Spinal cord (tissue), 10 donors: ENCODE data around the gene NEURL1. TPM values are rescaled to one million over a fixed set of nuclear protein-coding genes. Genes with fewer than 3 reads are reported as not detected.

Experiments
- DNase-seq, 6 donors: peaks; one replicate each; pipeline versions ENCODE4 v3.0.0 to v3.0.0-alpha.2; 2013 to 2015; ENCODE audit warnings: low spot score in 6 of 6, low read depth in 4 of 6
- H3K27ac ChIP-seq: one replicate; pipeline ENCODE4 v1.5.1; 2013; ENCODE audit warnings: low read depth, low read length, control low read depth
- H3K27me3 ChIP-seq: one replicate; pipeline ENCODE4 v1.6.1; 2013; ENCODE audit warnings: low read length; ENCODE audit not compliant: control insufficient read depth, insufficient read depth
- H3K36me3 ChIP-seq: one replicate; pipeline ENCODE4 v1.6.1; 2013; ENCODE audit warnings: low read length; ENCODE audit not compliant: control insufficient read depth, insufficient read depth
- H3K4me1 ChIP-seq: one replicate; pipeline ENCODE4 v1.6.1; 2013; ENCODE audit warnings: low read length; ENCODE audit not compliant: control insufficient read depth, insufficient read depth
- H3K4me3 ChIP-seq: one replicate; pipeline ENCODE4 v1.5.1; 2013; ENCODE audit warnings: low read depth, low read length, control low read depth
- H3K9me3 ChIP-seq: one replicate; pipeline ENCODE4 v1.6.1; 2013; ENCODE audit warnings: low read length; ENCODE audit not compliant: control insufficient read depth, insufficient read depth
- WGBS: methylation state at CpG from one replicate; pipeline ENCODE4 v1.1.5; 2013; ENCODE audit warnings: missing lambda C conversion rate; ENCODE audit not compliant: insufficient coverage; 5-methylcytosine and 5-hydroxymethylcytosine counted together
- polyA plus RNA-seq, 2 donors: library from polyadenylated mRNA; unstranded; fragments of 120-200 nt; gene quantifications; one replicate each; pipeline ENCODE4 v1.2.1, GENCODE V29; 2013; ENCODE audit not compliant: insufficient read length in 2 of 2
- total RNA-seq, 2 donors: library from RNA; depleted of rRNA in 1 of 2; stranded (reverse); fragments of 120-200 nt in 1 of 2; fragments of >200 nt in 1 of 2; gene quantifications; one replicate each; pipeline versions ENCODE4 v1.2.3 to v1.2.4, GENCODE V29; 2013 to 2014
- donor health status: healthy.

The NEURL1 gene
- total and polyA plus RNA-seq, 4 donors = 7.3 to 34.8 (median 18.2) TPM

- Histone ChIP-seq H3K4me3 (no peak overlapping the region), H3K27me3 (no peaks in the 10 kb centered on the region), H3K27ac (no peak overlapping the region), H3K4me1 (peaks cover 17% of the 10 kb centered on the region), H3K9me3 (no peaks in the 10 kb centered on the region), H3K36me3 (no peaks in the 10 kb centered on the region)
- WGBS = 87% methylated on average over 11 of the region's 12 CpGs
- DNase-seq = no peak
These were observed 55.3 kb downstream of the NEURL1 start for GRCh38 chr10:103548581-103549348.

GRCh38 chr10:103549349-103549685, 55.8 kb downstream of the NEURL1 start:
- Histone ChIP-seq H3K4me1 (peaks cover 19% of the 10 kb centered on the region), H3K4me3 (no peak overlapping the region), H3K9me3 (no peaks in the 10 kb centered on the region), H3K27ac (no peak overlapping the region), H3K27me3 (no peaks in the 10 kb centered on the region), H3K36me3 (no peaks in the 10 kb centered on the region)
- WGBS = 93% methylated on average over 1 of the region's 3 CpGs
- no peak for DNase-seq

- 100% methylated on average over 1 of the region's 1 CpG for WGBS
- H3K4me1 ChIP-seq = peaks cover 17% of the 10 kb centered on the region
- H3K9me3 ChIP-seq = no peaks in the 10 kb centered on the region
- H3K4me3 ChIP-seq = no peak overlapping the region
- no peaks in the 10 kb centered on the region for H3K27me3 ChIP-seq
- no peaks in the 10 kb centered on the region for H3K36me3 ChIP-seq
- H3K27ac ChIP-seq = no peak overlapping the region
- DNase-seq = no peak
These were observed 56.7 kb downstream of the NEURL1 start for GRCh38 chr10:103550229-103550628.

GRCh38 chr10:103551619-103552602, 58.4 kb downstream of the NEURL1 start:
- Histone ChIP-seq H3K9me3 (no peaks in the 10 kb centered on the region), H3K27me3 (no peaks in the 10 kb centered on the region), H3K4me1 (peaks cover 33% of the 10 kb centered on the region), H3K27ac (no peak overlapping the region), H3K36me3 (no peaks in the 10 kb centered on the region), H3K4me3 (no peak overlapping the region)
- no peak for DNase-seq
- 63% methylated on average over 7 of the region's 10 CpGs for WGBS

- H3K4me1 ChIP-seq = peaks cover 27% of the 10 kb centered on the region
- H3K27ac ChIP-seq = no peak overlapping the region
- DNase-seq = no peak
- 89% methylated on average over 19 of the region's 20 CpGs for WGBS
- no peaks in the 10 kb centered on the region for H3K9me3 ChIP-seq
- no peak overlapping the region for H3K4me3 ChIP-seq
- no peaks in the 10 kb centered on the region for H3K27me3 ChIP-seq
- no peaks in the 10 kb centered on the region for H3K36me3 ChIP-seq
These were observed 59.6 kb downstream of the NEURL1 start for GRCh38 chr10:103552856-103553742.

GRCh38 chr10:103553743-103554487, 60.4 kb downstream of the NEURL1 start:
- Histone ChIP-seq H3K27ac (no peak overlapping the region), H3K36me3 (no peaks in the 10 kb centered on the region), H3K9me3 (no peaks in the 10 kb centered on the region), H3K27me3 (no peaks in the 10 kb centered on the region), H3K4me3 (no peak overlapping the region), H3K4me1 (peaks cover 27% of the 10 kb centered on the region)
- DNase-seq = no peak
- 84% methylated on average over 7 of the region's 8 CpGs for WGBS

GRCh38 chr10:103554488-103555324, 61.2 kb downstream of the NEURL1 start:
- 0% methylated on average over 18 of the region's 44 CpGs for WGBS
- peak overlapping the region; percentile 20 for H3K4me3 ChIP-seq
- H3K36me3 ChIP-seq = peaks cover 2% of the 10 kb centered on the region
- H3K4me1 ChIP-seq = peaks cover 27% of the 10 kb centered on the region
- H3K9me3 ChIP-seq = no peaks in the 10 kb centered on the region
- H3K27ac ChIP-seq = no peak overlapping the region
- DNase-seq = peak in 4 of 6 donors; percentile 32 to 92 (median 60)
- no peaks in the 10 kb centered on the region for H3K27me3 ChIP-seq

- Histone ChIP-seq H3K27ac (no peak overlapping the region), H3K4me3 (peak overlapping the region; percentile 20), H3K4me1 (peaks cover 27% of the 10 kb centered on the region)
These were observed 61.8 kb downstream of the NEURL1 start for GRCh38 chr10:103555325-103555649.

More at GRCh38 chr10:103555325-103555649, 61.8 kb downstream of the NEURL1 start:
- under 1% methylated on average over 17 of the region's 18 CpGs for WGBS
- Histone ChIP-seq H3K36me3 (peaks cover 2% of the 10 kb centered on the region), H3K27me3 (no peaks in the 10 kb centered on the region), H3K9me3 (no peaks in the 10 kb centered on the region)
- no peak for DNase-seq
